Loucy (cell line): ENCODE measurements around the gene SUPT7L.

Experiments used
- H2AFZ ChIP-seq: fragments of 200-600 bp; sonication (generic); 2 replicates; pipeline ENCODE4 v1.6.0; 2016; ENCODE audit warnings: antibody characterized with exemption, mild to moderate bottlenecking, low read length, moderate library complexity
- H3F3A ChIP-seq: fragments of 200-600 bp; 2 replicates; pipeline ENCODE4 v1.6.0; 2016; ENCODE audit warnings: antibody characterized with exemption, low read depth, mild to moderate bottlenecking
- H3K27me3 ChIP-seq: fragments of 200-600 bp; sonication (generic); 2 replicates; pipeline ENCODE4 v1.6.1; 2014; ENCODE audit warnings: low read length, mild to moderate bottlenecking; ENCODE audit not compliant: insufficient read depth, poor library complexity, severe bottlenecking
- H3K36me3 ChIP-seq: fragments of 200-600 bp; sonication (generic); 2 replicates; pipeline ENCODE4 v1.6.1; 2016; ENCODE audit warnings: low read length; ENCODE audit not compliant: insufficient read depth
- H3K4me1 ChIP-seq: fragments of 200-600 bp; sonication (generic); 2 replicates; pipeline ENCODE4 v1.5.1; 2014; ENCODE audit warnings: low read length, mild to moderate bottlenecking; ENCODE audit not compliant: insufficient read depth, poor library complexity, severe bottlenecking
- H3K4me2 ChIP-seq: fragments of 200-600 bp; sonication (generic); 2 replicates; pipeline ENCODE4 v1.6.0; 2014; ENCODE audit warnings: antibody characterized with exemption, low read length, low read depth, mild to moderate bottlenecking; ENCODE audit not compliant: poor library complexity, severe bottlenecking
- H3K4me3 ChIP-seq: fragments of 200-600 bp; sonication (generic); 2 replicates; pipeline ENCODE4 v1.5.1; 2014; ENCODE audit warnings: low read length, mild to moderate bottlenecking, mixed read lengths; ENCODE audit not compliant: poor library complexity, severe bottlenecking
- H3K79me2 ChIP-seq: fragments of 200-600 bp; sonication (generic); 2 replicates; pipeline ENCODE4 v1.6.1; 2014; ENCODE audit warnings: low read length; ENCODE audit not compliant: insufficient read depth
- H3K9ac ChIP-seq: fragments of 200-600 bp; sonication (generic); 2 replicates; pipeline ENCODE4 v1.6.0; 2014; ENCODE audit warnings: mild to moderate bottlenecking, low read depth, low read length, moderate library complexity; ENCODE audit not compliant: poor library complexity, severe bottlenecking
- H3K9me2 ChIP-seq: fragments of 200-600 bp; sonication (generic); replicated peaks from 2 replicates; pipeline ENCODE4 v1.6.1; 2016; ENCODE audit warnings: low read depth, low read length, mixed read lengths
- H3K9me3 ChIP-seq: fragments of 200-600 bp; sonication (generic); 2 replicates; pipeline ENCODE4 v1.6.1; 2014; ENCODE audit warnings: mild to moderate bottlenecking, antibody characterized with exemption, low read length, low read depth; ENCODE audit not compliant: insufficient read depth
- H4K20me1 ChIP-seq: fragments of 200-600 bp; sonication (generic); 2 replicates; pipeline ENCODE4 v1.6.0; 2014; ENCODE audit warnings: antibody characterized with exemption, low read length, mild to moderate bottlenecking; ENCODE audit not compliant: insufficient read depth, poor library complexity, severe bottlenecking
- EZH2phosphoT487 ChIP-seq: fragments of 200-600 bp; IDR thresholded peaks from 2 replicates; pipeline ENCODE4 v1.6.1; 2018; ENCODE audit warnings: antibody characterized with exemption, mild to moderate bottlenecking, moderate library complexity, borderline replicate concordance
- TF ChIP-seq, protein P1 (sequence below): fragments of 200-600 bp; sonication (generic); conservative IDR thresholded peaks from 2 replicates; pipeline ENCODE4 v1.5.1; 2014; ENCODE audit warnings: mild to moderate bottlenecking, antibody characterized with exemption, low read length

The SUPT7L gene

DNA sequence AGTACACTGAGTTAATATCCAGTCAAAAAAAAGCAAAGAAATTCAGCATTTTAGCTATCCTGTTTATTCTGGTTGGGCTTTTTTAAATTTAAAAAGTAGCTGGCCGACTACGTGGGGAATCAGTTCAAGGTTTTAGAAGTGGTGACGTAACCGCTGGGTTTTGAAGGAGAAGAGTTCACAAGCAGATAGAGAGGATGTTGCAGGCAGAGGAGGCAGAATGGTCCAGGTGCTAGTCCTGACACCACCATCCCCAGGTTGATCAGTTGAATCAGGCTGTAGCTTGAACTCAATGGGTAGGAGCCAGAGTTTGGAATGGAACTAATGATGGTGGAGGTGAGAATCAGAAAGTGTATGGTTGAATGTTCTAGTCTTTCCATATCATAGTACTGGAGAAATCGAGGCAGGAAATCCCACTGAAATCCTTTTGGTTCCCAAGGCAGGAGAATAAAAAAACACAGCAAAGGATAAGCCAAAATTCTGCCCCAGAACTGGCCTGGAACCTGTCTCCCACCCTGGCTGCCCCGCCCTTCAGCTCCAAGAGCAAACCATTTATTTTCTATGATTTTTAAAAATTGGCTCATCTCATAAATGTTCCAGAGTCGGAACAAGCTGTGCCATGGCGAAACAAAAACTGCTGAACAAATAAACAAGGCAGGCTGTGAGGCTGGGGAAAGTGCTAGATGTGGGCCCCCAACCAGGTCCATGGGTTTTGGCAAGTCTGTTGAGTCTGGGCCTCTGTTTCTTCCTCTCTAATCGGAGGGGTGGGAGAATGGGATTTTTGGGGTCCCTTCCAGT, 44.2 kb upstream of the SUPT7L start:
- H3K4me2 ChIP-seq = no peak overlapping the region

GRCh38 chr2:27705851-27706622, 42.6 kb upstream of the SUPT7L start:
- Histone ChIP-seq H3K9me3 (no peaks in the 10 kb centered on the region), H3K4me3 (no peak overlapping the region), H3K27me3 (no peaks in the 10 kb centered on the region), H2AFZ (no peak overlapping the region), H3K36me3 (no peaks in the 10 kb centered on the region), H3K4me2 (no peak overlapping the region), H3K9ac (no peak overlapping the region), H4K20me1 (no peaks in the 10 kb centered on the region), H3K79me2 (no peaks in the 10 kb centered on the region), H3F3A (no peaks in the 10 kb centered on the region), H3K9me2 (no peaks in the 10 kb centered on the region), H3K4me1 (no peaks in the 10 kb centered on the region)
- TF ChIP-seq EZH2phosphoT487 = no peak
- TF ChIP-seq, protein P1, sequence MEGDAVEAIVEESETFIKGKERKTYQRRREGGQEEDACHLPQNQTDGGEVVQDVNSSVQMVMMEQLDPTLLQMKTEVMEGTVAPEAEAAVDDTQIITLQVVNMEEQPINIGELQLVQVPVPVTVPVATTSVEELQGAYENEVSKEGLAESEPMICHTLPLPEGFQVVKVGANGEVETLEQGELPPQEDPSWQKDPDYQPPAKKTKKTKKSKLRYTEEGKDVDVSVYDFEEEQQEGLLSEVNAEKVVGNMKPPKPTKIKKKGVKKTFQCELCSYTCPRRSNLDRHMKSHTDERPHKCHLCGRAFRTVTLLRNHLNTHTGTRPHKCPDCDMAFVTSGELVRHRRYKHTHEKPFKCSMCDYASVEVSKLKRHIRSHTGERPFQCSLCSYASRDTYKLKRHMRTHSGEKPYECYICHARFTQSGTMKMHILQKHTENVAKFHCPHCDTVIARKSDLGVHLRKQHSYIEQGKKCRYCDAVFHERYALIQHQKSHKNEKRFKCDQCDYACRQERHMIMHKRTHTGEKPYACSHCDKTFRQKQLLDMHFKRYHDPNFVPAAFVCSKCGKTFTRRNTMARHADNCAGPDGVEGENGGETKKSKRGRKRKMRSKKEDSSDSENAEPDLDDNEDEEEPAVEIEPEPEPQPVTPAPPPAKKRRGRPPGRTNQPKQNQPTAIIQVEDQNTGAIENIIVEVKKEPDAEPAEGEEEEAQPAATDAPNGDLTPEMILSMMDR = no peak

More for the DNA sequence above, 44.2 kb upstream of the SUPT7L start:
- H3K79me2 ChIP-seq = no peaks in the 10 kb centered on the region
- TF ChIP-seq, protein P1 = no peak
- TF ChIP-seq EZH2phosphoT487 = no peak
- no peaks in the 10 kb centered on the region for H3K9me3 ChIP-seq
- no peak overlapping the region for H3K9ac ChIP-seq
- H2AFZ ChIP-seq = no peak overlapping the region
- no peaks in the 10 kb centered on the region for H3K9me2 ChIP-seq
- H3F3A ChIP-seq = no peaks in the 10 kb centered on the region
- no peaks in the 10 kb centered on the region for H4K20me1 ChIP-seq
- no peaks in the 10 kb centered on the region for H3K4me1 ChIP-seq
- no peak overlapping the region for H3K4me3 ChIP-seq
- H3K36me3 ChIP-seq = no peaks in the 10 kb centered on the region
- no peaks in the 10 kb centered on the region for H3K27me3 ChIP-seq

DNA sequence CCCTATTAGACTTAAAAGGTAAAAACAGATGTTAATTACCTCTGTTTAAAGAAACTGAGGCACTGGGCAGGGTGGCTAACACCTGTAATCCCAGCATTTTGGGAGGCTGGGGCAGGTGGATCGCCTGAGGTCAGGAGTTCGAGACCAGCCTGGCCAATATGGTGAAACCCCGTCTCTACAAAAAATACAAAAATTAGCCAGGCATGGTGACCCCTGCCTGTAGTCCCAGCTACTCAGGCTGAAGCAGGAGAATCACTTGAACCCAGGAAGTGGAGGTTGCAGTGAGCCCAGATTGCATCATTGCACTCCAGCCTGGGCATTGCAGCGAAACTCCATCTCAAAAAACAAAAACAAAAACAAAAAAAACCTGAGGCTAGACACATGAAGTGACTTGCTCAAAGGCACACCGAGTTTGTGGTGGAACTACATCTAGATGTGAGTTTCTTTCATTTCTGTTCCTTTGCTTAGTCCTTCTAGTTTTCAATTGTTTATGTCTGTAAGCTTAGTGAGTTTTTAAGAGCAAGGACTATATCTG, 41.0 kb upstream of the SUPT7L start:
- H2AFZ ChIP-seq = peak overlapping the region; percentile 45

More for the DNA sequence above, 41.0 kb upstream of the SUPT7L start:
- no peak for TF ChIP-seq EZH2phosphoT487
- TF ChIP-seq, protein P1 = no peak
- H3K4me3 ChIP-seq = no peak overlapping the region
- no peaks in the 10 kb centered on the region for H3K36me3 ChIP-seq
- no peaks in the 10 kb centered on the region for H3K9me2 ChIP-seq
- no peaks in the 10 kb centered on the region for H3K4me1 ChIP-seq
- no peaks in the 10 kb centered on the region for H3F3A ChIP-seq
- no peaks in the 10 kb centered on the region for H3K27me3 ChIP-seq
- H3K79me2 ChIP-seq = no peaks in the 10 kb centered on the region
- no peaks in the 10 kb centered on the region for H3K9me3 ChIP-seq
- no peak overlapping the region for H3K9ac ChIP-seq
- H4K20me1 ChIP-seq = no peaks in the 10 kb centered on the region
- H3K4me2 ChIP-seq = no peak overlapping the region
